A673 (cell line): Measurements from ENCODE around the gene IGF1R. TPM values are rescaled to one million over a fixed set of nuclear protein-coding genes. Genes with fewer than 3 reads are reported as not detected.

Experiments
- BruUV-seq: library from RNA; stranded (reverse); fragments of 400-500 nt; replicated peaks from 2 replicates; lab custom pipeline; 2021; lab: Mats Ljungman, UMichigan
- CTCF ChIA-PET: fragments of 300-600 bp; sonication (Branson Sonifier 250); formaldehyde crosslinking; loops from one replicate; lab custom pipeline; 2022; ENCODE audit warnings: antibody characterized with exemption; lab: Charles Lee
- POLR2A ChIA-PET: fragments of 300-600 bp; sonication (Branson Sonifier 250); formaldehyde crosslinking; loops from one replicate; lab custom pipeline; 2022; ENCODE audit warnings: antibody characterized with exemption; ENCODE audit not compliant: low non-redundant PET; lab: Charles Lee
- DNase-seq: peaks from one replicate; pipeline ENCODE4 v3.0.0-alpha.2; 2015; ENCODE audit warnings: low spot score
- H3K27ac ChIP-seq: fragments of 200-600 bp; sonication (generic); 2 replicates; pipeline ENCODE4 v1.5.1; 2016; ENCODE audit warnings: mixed run types, low read depth, mild to moderate bottlenecking, mixed read lengths, antibody characterized with exemption, low read length; ENCODE audit not compliant: poor library complexity, severe bottlenecking
- H3K27me3 ChIP-seq: fragments of 200-600 bp; sonication (generic); replicated peaks from 2 replicates; pipeline ENCODE4 v1.6.1; 2017; ENCODE audit warnings: mixed run types, low read depth, mild to moderate bottlenecking, mixed read lengths, antibody characterized with exemption, low read length; ENCODE audit not compliant: insufficient read depth, poor library complexity
- H3K36me3 ChIP-seq: fragments of 200-600 bp; sonication (generic); 2 replicates; pipeline ENCODE4 v1.6.1; 2016; ENCODE audit warnings: mixed run types, mild to moderate bottlenecking, mixed read lengths, antibody characterized with exemption, low read length; ENCODE audit not compliant: insufficient read depth, poor library complexity, severe bottlenecking
- H3K4me1 ChIP-seq: fragments of 200-600 bp; sonication (generic); 2 replicates; pipeline ENCODE4 v1.6.1; 2017; ENCODE audit warnings: mixed run types, mild to moderate bottlenecking, mixed read lengths, antibody characterized with exemption, low read length; ENCODE audit not compliant: insufficient read depth, poor library complexity, severe bottlenecking
- H3K4me3 ChIP-seq: fragments of 200-600 bp; sonication (generic); 2 replicates; pipeline ENCODE4 v1.5.1; 2016; ENCODE audit warnings: low read depth, mixed run types, mild to moderate bottlenecking, mixed read lengths, low read length; ENCODE audit not compliant: poor library complexity, severe bottlenecking
- H3K9me3 ChIP-seq: fragments of 200-600 bp; sonication (generic); 2 replicates; pipeline ENCODE4 v1.6.1; 2016; ENCODE audit warnings: mixed run types, low read depth, mild to moderate bottlenecking, mixed read lengths, antibody characterized with exemption, low read length; ENCODE audit not compliant: poor library complexity, severe bottlenecking
- CTCF ChIP-seq: fragments of 300-800, 200-600 bp; sonication (generic); conservative IDR thresholded peaks from 2 replicates; pipeline ENCODE4 v1.5.1; 2017; ENCODE audit warnings: low read depth, mild to moderate bottlenecking, antibody characterized with exemption, low read length, moderate library complexity, mixed read lengths
- EZH2 ChIP-seq: fragments of 200-600 bp; sonication (generic); IDR thresholded peaks from 2 replicates; pipeline ENCODE4 v1.6.1; 2017; ENCODE audit warnings: borderline replicate concordance, low read depth, mild to moderate bottlenecking, mixed read lengths, antibody characterized with exemption, low read length; ENCODE audit not compliant: poor library complexity, severe bottlenecking
- intact Hi-C: fragments of 100-400 bp; cut with micrococcal nuclease; formaldehyde crosslinking; loops from one replicate; pipeline ENCODE4 v1.10.0; 2022; ENCODE audit not compliant: unreplicated experiment
- total RNA-seq: library from RNA; stranded (reverse); gene quantifications from 2 replicates; pipeline ENCODE4 v1.2.3, GENCODE V29; 2021

Gene IGF1R
- total RNA-seq, 1 experiment from 2014 or later = 34.9 TPM

GRCh38 chr15:98648654-98649471, 524 bp downstream of the IGF1R start:
- Histone ChIP-seq H3K9me3 (no peaks in the 10 kb centered on the region), H3K27ac (peak overlapping the region; percentile 88), H3K4me1 (peaks cover 22% of the 10 kb centered on the region), H3K4me3 (peak overlapping the region; percentile 85), H3K27me3 (peaks cover 30% of the 10 kb centered on the region), H3K36me3 (no peaks in the 10 kb centered on the region)
- CTCF ChIA-PET = interaction anchor here (0.9 to 1.0 kb wide), 2 partner anchors 202 to 218 kb away, joined by 4 read pairs; no protein-coding TSS in a partner anchor
- DNase-seq = peak; percentile 65
- BruUV-seq = no TSS peak
- intact Hi-C loops = loop anchor here (1.0 to 5.0 kb wide), 4 partner anchors 130 to 218 kb away; no protein-coding TSS in a partner anchor
- TF ChIP-seq CTCF (no peak), EZH2 (no peak)
- POLR2A ChIA-PET = no interaction called here

- Histone ChIP-seq H3K27me3 (peaks cover 21% of the 10 kb centered on the region), H3K4me3 (peak overlapping the region; percentile 85), H3K4me1 (peaks cover 22% of the 10 kb centered on the region), H3K36me3 (no peaks in the 10 kb centered on the region), H3K9me3 (no peaks in the 10 kb centered on the region), H3K27ac (peak overlapping the region; percentile 88)
- no TSS peak for BruUV-seq
- ChIA-PET POLR2A (no interaction called here), CTCF (interaction anchor here (1.0 kb wide), 1 partner anchor 201 kb away, joined by 4 read pairs; no protein-coding TSS in a partner anchor)
- TF ChIP-seq CTCF = no peak
- intact Hi-C loops = loop anchor here (2.0 to 10.0 kb wide), 4 partner anchors 128 to 415 kb away; no protein-coding TSS in a partner anchor
- DNase-seq = peak; percentile 62
Observed at GRCh38 chr15:98649472-98650416, 1.4 kb downstream of the IGF1R start.

- POLR2A ChIA-PET = no interaction called here
- BruUV-seq = no TSS peak
Observed at GRCh38 chr15:98650417-98651035, 2.2 kb downstream of the IGF1R start.

More at GRCh38 chr15:98650417-98651035, 2.2 kb downstream of the IGF1R start:
- peak overlapping the region; percentile 85 for H3K4me3 ChIP-seq
- CTCF ChIA-PET = no interaction called here
- no peaks in the 10 kb centered on the region for H3K9me3 ChIP-seq
- H3K4me1 ChIP-seq = peaks cover 22% of the 10 kb centered on the region
- peaks cover 14% of the 10 kb centered on the region for H3K27me3 ChIP-seq
- TF ChIP-seq EZH2 (no peak), CTCF (no peak)
- peak; percentile 48 for DNase-seq
- intact Hi-C loops = loop anchor here (5.0 to 10.0 kb wide), 2 partner anchors 127 to 414 kb away; no protein-coding TSS in a partner anchor
- no peaks in the 10 kb centered on the region for H3K36me3 ChIP-seq
- H3K27ac ChIP-seq = peak overlapping the region; percentile 88
